Measurements from ENCODE around the gene LHX3. TPM values are rescaled to one million over a fixed set of nuclear protein-coding genes. Genes with fewer than 3 reads are reported as not detected.

Gene LHX3
- total RNA-seq, 1 donor from 2014 or later: not detected

GRCh38 chr9:136216541-136217244 lies 11.8 kb upstream of the LHX3 start:
- H3K27me3 ChIP-seq (ENCODE audit: control insufficient read depth, insufficient read depth, low read length): no peaks in the 10 kb centered on the region
- H3K4me3 ChIP-seq (ENCODE audit: low read depth, low read length): no peak overlapping the region
- FAIRE-seq (no peak), DNase-seq (ENCODE audit: low read depth) (no peak)
- H3K36me3 ChIP-seq (ENCODE audit: control insufficient read depth, insufficient read depth, low read length): peaks cover 21% of the 10 kb centered on the region
- TF ChIP-seq CTCF (IDR thresholded peaks at IDR 0.05; ENCODE audit: insufficient read depth, low read length, severe bottlenecking): no peak

- Histone ChIP-seq H3K36me3 (ENCODE audit: control insufficient read depth, insufficient read depth, low read length) (peaks cover 25% of the 10 kb centered on the region), H3K27me3 (ENCODE audit: control insufficient read depth, insufficient read depth, low read length) (no peaks in the 10 kb centered on the region), H3K4me3 (ENCODE audit: low read depth, low read length) (no peak overlapping the region)
- no peak for TF ChIP-seq CTCF (IDR thresholded peaks at IDR 0.05; ENCODE audit: insufficient read depth, low read length, severe bottlenecking)
- DNase-seq (ENCODE audit: low read depth): no peak
- no peak for FAIRE-seq
Observed at GRCh38 chr9:136213733-136214132, 8.8 kb upstream of the LHX3 start.

- TF ChIP-seq CTCF (IDR thresholded peaks at IDR 0.05; ENCODE audit: insufficient read depth, low read length, severe bottlenecking): no peak
- H3K36me3 ChIP-seq (ENCODE audit: control insufficient read depth, insufficient read depth, low read length): peaks cover 23% of the 10 kb centered on the region
- H3K27me3 ChIP-seq (ENCODE audit: control insufficient read depth, insufficient read depth, low read length): no peaks in the 10 kb centered on the region
- DNase-seq (ENCODE audit: low read depth): no peak
- FAIRE-seq: no peak
- H3K4me3 ChIP-seq (ENCODE audit: low read depth, low read length): no peak overlapping the region
Observed at GRCh38 chr9:136212345-136212950, 7.5 kb upstream of the LHX3 start.

GRCh38 chr9:136211441-136212344 lies 6.8 kb upstream of the LHX3 start:
- Histone ChIP-seq H3K36me3 (ENCODE audit: control insufficient read depth, insufficient read depth, low read length) (peaks cover 23% of the 10 kb centered on the region), H3K4me3 (ENCODE audit: low read depth, low read length) (no peak overlapping the region), H3K27me3 (ENCODE audit: control insufficient read depth, insufficient read depth, low read length) (no peaks in the 10 kb centered on the region)
- FAIRE-seq: no peak
- DNase-seq (ENCODE audit: low read depth): no peak
- TF ChIP-seq CTCF (IDR thresholded peaks at IDR 0.05; ENCODE audit: insufficient read depth, low read length, severe bottlenecking): no peak

GRCh38 chr9:136211006-136211405 lies 6.1 kb upstream of the LHX3 start:
- no peaks in the 10 kb centered on the region for H3K27me3 ChIP-seq (ENCODE audit: control insufficient read depth, insufficient read depth, low read length)
- DNase-seq (ENCODE audit: low read depth) (no peak), FAIRE-seq (no peak)
- peaks cover 19% of the 10 kb centered on the region for H3K36me3 ChIP-seq (ENCODE audit: control insufficient read depth, insufficient read depth, low read length)
- TF ChIP-seq CTCF (IDR thresholded peaks at IDR 0.05; ENCODE audit: insufficient read depth, low read length, severe bottlenecking): no peak
- H3K4me3 ChIP-seq (ENCODE audit: low read depth, low read length): no peak overlapping the region
